Adipocyte (in vitro differentiated cells): ENCODE measurements around the gene FES.
"Not testable (repeated sequence)": the region's sequence is repeated elsewhere in the genome, so short reads cannot be mapped to it uniquely, and the experiment has no call there.

ENCODE experiments used
- DNase-seq: peaks from one replicate; pipeline ENCODE4 v3.0.0-alpha.2; 2015; ENCODE audit warnings: low read depth
- H3K27me3 ChIP-seq: replicated peaks from 2 replicates; pipeline ENCODE4 v1.7.0; 2013; ENCODE audit warnings: mild to moderate bottlenecking, low read length, moderate library complexity; ENCODE audit not compliant: control insufficient read depth, insufficient read depth
- H3K36me3 ChIP-seq: 2 replicates; pipeline ENCODE4 v1.7.0; 2013; ENCODE audit warnings: low read length, mild to moderate bottlenecking, moderate library complexity; ENCODE audit not compliant: control insufficient read depth, insufficient read depth, severe bottlenecking
- H3K4me1 ChIP-seq: 2 replicates; pipeline ENCODE4 v1.7.0; 2013; ENCODE audit warnings: mild to moderate bottlenecking, low read length, moderate library complexity; ENCODE audit not compliant: control insufficient read depth, insufficient read depth
- H3K4me3 ChIP-seq: 2 replicates; pipeline ENCODE4 v1.7.0; 2013; ENCODE audit warnings: mild to moderate bottlenecking, low read length, moderate library complexity
- H3K9ac ChIP-seq: 2 replicates; pipeline ENCODE4 v1.7.0; 2013; ENCODE audit warnings: mild to moderate bottlenecking, low read length, moderate library complexity
- H3K9me3 ChIP-seq: 2 replicates; pipeline ENCODE4 v1.7.0; 2013; ENCODE audit warnings: mild to moderate bottlenecking, low read length, moderate library complexity; ENCODE audit not compliant: control insufficient read depth

FES gene

DNA sequence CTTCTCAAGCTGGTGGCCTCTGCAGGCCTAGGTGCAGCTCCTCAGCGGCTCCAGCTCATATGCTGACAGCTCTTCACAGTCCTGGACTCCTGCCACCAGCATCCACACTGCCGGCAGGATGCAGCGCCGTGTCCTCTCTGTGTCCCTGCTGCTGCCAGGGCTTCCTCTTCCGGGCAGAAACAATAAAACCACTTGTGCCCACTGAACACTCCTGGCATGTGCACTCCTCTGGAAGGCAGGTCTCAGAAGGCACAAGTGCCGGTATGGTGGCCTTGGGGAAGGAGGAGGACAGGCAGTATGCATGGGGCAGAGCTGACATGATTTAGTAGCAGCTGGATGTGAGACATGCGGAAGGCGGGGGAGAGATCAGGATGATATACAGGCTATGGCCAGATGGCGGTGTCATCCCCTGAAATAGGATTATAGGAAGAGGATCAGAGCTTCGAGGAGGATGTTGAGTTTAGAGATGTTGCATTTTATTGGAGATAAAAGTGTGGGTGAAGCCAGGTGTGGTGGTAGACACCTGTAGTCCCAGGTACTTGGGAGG, 11.3 kb downstream of the FES start:
- DNase-seq, result no peak
- Histone ChIP-seq H3K36me3 (peaks cover 25% of the 10 kb centered on the region), H3K9me3 (no peaks in the 10 kb centered on the region), H3K27me3 (no peaks in the 10 kb centered on the region), H3K4me3 (no peak overlapping the region), H3K9ac (no peak overlapping the region), H3K4me1 (no peaks in the 10 kb centered on the region)

GRCh38 chr15:90897131-90897655, 12.9 kb downstream of the FES start:
- H3K9ac ChIP-seq, DNase-seq, H3K4me3 ChIP-seq, H3K27me3 ChIP-seq, H3K9me3 ChIP-seq, H3K4me1 ChIP-seq: not testable (repeated sequence)
- peaks cover 17% of the 10 kb centered on the region for H3K36me3 ChIP-seq

GRCh38 chr15:90901175-90902039, 17.1 kb downstream of the FES start:
- Histone ChIP-seq H3K36me3 (peaks cover 11% of the 10 kb centered on the region), H3K4me1 (peaks cover 14% of the 10 kb centered on the region), H3K4me3 (peak overlapping the region; percentile 89), H3K9me3 (no peaks in the 10 kb centered on the region), H3K9ac (peak overlapping the region; percentile 94), H3K27me3 (no peaks in the 10 kb centered on the region)
- DNase-seq, result peak; percentile 14

- peak overlapping the region; percentile 89 for H3K4me3 ChIP-seq
- H3K36me3 ChIP-seq, result peaks cover 20% of the 10 kb centered on the region
- H3K27me3 ChIP-seq, result no peaks in the 10 kb centered on the region
- H3K9ac ChIP-seq, result peak overlapping the region; percentile 94
- no peaks in the 10 kb centered on the region for H3K9me3 ChIP-seq
- peak; percentile 92 for DNase-seq
- H3K4me1 ChIP-seq, result peaks cover 16% of the 10 kb centered on the region
These were observed 17.9 kb downstream of the FES start for GRCh38 chr15:90902040-90902839.

DNA sequence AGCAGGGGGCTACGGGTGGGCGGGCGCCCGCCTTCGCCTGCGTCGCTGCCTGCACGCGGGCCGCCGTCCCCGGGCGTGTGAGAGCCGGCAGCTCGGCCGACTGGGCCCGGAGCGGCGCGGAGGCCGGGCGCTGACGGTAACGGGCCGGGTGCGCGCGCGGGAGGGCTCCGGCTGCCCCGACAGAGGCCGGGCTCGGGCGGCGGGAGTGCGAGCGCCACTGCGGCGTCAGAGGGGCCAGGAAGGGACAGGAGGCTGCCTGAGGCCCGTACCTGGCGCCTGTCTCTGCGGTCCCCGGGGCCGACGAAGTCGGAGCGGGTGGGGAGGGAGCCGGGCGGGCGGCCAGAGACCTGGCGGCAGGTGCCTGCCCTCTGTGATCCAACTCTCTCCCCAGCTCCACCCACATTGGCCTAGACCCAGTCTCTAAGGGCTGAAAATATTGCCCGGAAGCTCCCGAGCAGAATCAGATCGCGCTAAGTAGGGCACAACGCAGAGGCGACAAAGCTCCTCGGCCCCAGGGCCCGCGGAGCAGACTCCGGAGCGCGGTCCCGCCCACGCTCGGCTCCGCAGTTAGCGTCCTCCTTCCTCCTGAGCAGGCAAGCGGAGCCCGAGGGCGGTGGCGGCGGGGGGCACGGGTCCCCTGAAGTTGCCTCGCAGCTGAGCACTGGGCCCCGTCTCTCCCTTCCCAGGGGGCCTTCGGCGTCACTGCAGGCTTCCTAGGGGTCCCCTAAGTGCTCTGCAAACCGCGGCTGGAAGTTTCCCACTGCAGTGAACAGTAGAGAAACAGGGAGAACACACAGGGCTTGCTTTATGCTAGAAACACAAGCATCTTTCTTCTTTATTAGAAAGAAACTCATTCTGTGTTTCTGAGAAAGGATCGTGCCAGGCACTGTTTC, 18.8 kb downstream of the FES start, which contains the start of gene MAN2A2:
TSS of gene MAN2A2 (plus strand) at position 463 of the 893 bp plus-strand sequence. CDS start 906 bp downstream, outside the sequence.
- DNase-seq, result peak; percentile 80

GRCh38 chr15:90903733-90904536, 19.6 kb downstream of the FES start:
- H3K4me3 ChIP-seq, result peak overlapping the region; percentile 80
- no peak for DNase-seq

More for the DNA sequence above, 18.8 kb downstream of the FES start, which contains the start of gene MAN2A2:
- peaks cover 22% of the 10 kb centered on the region for H3K36me3 ChIP-seq
- H3K9ac ChIP-seq, result peak within 1 kb of the TSS; percentile 94
- H3K9me3 ChIP-seq, result no peaks in the 10 kb centered on the region
- no peaks in the 10 kb centered on the region for H3K27me3 ChIP-seq
- peaks cover 24% of the 10 kb centered on the region for H3K4me1 ChIP-seq
- peak within 1 kb of the TSS; percentile 89 for H3K4me3 ChIP-seq

DNA sequence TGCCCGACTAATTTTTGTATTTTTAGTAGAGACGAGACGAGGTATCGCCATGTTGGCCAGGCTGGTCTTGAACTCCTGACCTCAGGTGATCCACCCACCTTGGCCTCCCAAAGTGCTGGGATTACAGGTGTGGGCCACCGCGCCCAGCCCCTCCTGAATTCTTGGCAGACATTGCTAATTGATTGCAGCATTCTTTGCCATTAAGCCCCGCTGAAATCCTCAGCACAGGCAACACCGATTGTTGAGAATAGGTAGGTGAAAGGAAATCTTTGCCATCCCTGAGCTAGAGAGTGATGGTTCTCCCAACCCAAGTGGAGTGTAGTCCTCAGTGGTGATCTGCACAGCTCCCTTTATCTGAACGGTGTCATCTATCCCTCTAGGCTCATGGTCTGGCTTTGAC, 20.4 kb downstream of the FES start:
- no peak overlapping the region for H3K9ac ChIP-seq
- DNase-seq, result no peak
- peaks cover 27% of the 10 kb centered on the region for H3K4me1 ChIP-seq
- H3K36me3 ChIP-seq, result peaks cover 22% of the 10 kb centered on the region
- no peak overlapping the region for H3K4me3 ChIP-seq
- H3K27me3 ChIP-seq, result no peaks in the 10 kb centered on the region
- H3K9me3 ChIP-seq, result no peaks in the 10 kb centered on the region

More at GRCh38 chr15:90903733-90904536, 19.6 kb downstream of the FES start:
- peak overlapping the region; percentile 80 for H3K9ac ChIP-seq
- H3K27me3 ChIP-seq, result no peaks in the 10 kb centered on the region
- peaks cover 22% of the 10 kb centered on the region for H3K36me3 ChIP-seq
- no peaks in the 10 kb centered on the region for H3K9me3 ChIP-seq
- peaks cover 27% of the 10 kb centered on the region for H3K4me1 ChIP-seq

GRCh38 chr15:90905306-90906180, 21.2 kb downstream of the FES start:
- H3K36me3 ChIP-seq, result peaks cover 29% of the 10 kb centered on the region
- no peak for DNase-seq
- H3K9me3 ChIP-seq, result no peaks in the 10 kb centered on the region
- no peak overlapping the region for H3K4me3 ChIP-seq
- no peaks in the 10 kb centered on the region for H3K27me3 ChIP-seq
- peaks cover 27% of the 10 kb centered on the region for H3K4me1 ChIP-seq
- H3K9ac ChIP-seq, result no peak overlapping the region

- H3K4me3 ChIP-seq, result no peak overlapping the region
- H3K9ac ChIP-seq, result no peak overlapping the region
- peaks cover 37% of the 10 kb centered on the region for H3K36me3 ChIP-seq
- peaks cover 27% of the 10 kb centered on the region for H3K4me1 ChIP-seq
- H3K9me3 ChIP-seq, result no peaks in the 10 kb centered on the region
- no peak for DNase-seq
- no peaks in the 10 kb centered on the region for H3K27me3 ChIP-seq
These were observed 22.0 kb downstream of the FES start for GRCh38 chr15:90906181-90906849.
